Keratinocyte (primary cell): ENCODE data around the gene HCN2. TPM values are rescaled to one million over a fixed set of nuclear protein-coding genes. Genes with fewer than 3 reads are reported as not detected.
"Not testable (repeated sequence)": the region's sequence is repeated elsewhere in the genome, so short reads cannot be mapped to it uniquely, and the experiment has no call there.

Source experiments
- DNase-seq: peaks from one replicate; pipeline ENCODE4 v3.0.0-alpha.2; 2011; ENCODE audit warnings: low read depth, missing footprints, low spot score
- FAIRE-seq: peaks from 2 replicates; lab custom pipeline; 2011; peaks lifted over from hg19 to GRCh38; lab: Jason Lieb, UNC
- H2AFZ ChIP-seq: 2 replicates; pipeline ENCODE4 v1.6.0; 2012; ENCODE audit warnings: low read length, control low read depth, inconsistent platforms; ENCODE audit not compliant: control insufficient read depth
- H3K27ac ChIP-seq: 2 replicates; pipeline ENCODE4 v1.5.1; 2011; ENCODE audit warnings: low read length; ENCODE audit not compliant: control insufficient read depth, insufficient read depth
- H3K27me3 ChIP-seq: 3 replicates; pipeline ENCODE4 v1.6.0; 2011; ENCODE audit warnings: low read length; ENCODE audit not compliant: control insufficient read depth, insufficient read depth; ENCODE audit errors: extremely low read depth
- H3K36me3 ChIP-seq, 2 experiments: 2 replicates in 1 of 2; 3 replicates in 1 of 2; pipeline ENCODE4 v1.5.1; 2011; ENCODE audit warnings: low read length in 2 of 2, mild to moderate bottlenecking in 1 of 2; ENCODE audit not compliant: control insufficient read depth in 2 of 2, insufficient read depth in 2 of 2; ENCODE audit errors: extremely low read depth in 1 of 2
- H3K4me1 ChIP-seq: 3 replicates; pipeline ENCODE4 v1.5.1; 2011; ENCODE audit warnings: low read length; ENCODE audit not compliant: control insufficient read depth, insufficient read depth; ENCODE audit errors: extremely low read depth
- H3K4me2 ChIP-seq: 3 replicates; pipeline ENCODE4 v1.6.0; 2011; ENCODE audit warnings: low read depth, low read length; ENCODE audit not compliant: control insufficient read depth, insufficient read depth; ENCODE audit errors: extremely low read depth
- H3K4me3 ChIP-seq, 3 experiments: fragments of 200-600 bp in 1 of 3; sonication (generic) in 1 of 3; 2 replicates in 2 of 3; 3 replicates in 1 of 3; pipeline ENCODE4 v1.5.1; 2011 to 2016; ENCODE audit warnings: low read length in 3 of 3, mild to moderate bottlenecking in 3 of 3, control low read depth in 2 of 3, inconsistent platforms in 1 of 3, low read depth in 1 of 3, mixed read lengths in 1 of 3, mixed run types in 1 of 3, moderate library complexity in 1 of 3; ENCODE audit not compliant: control insufficient read depth in 2 of 3, insufficient read depth in 2 of 3; ENCODE audit errors: extremely low read depth in 1 of 3
- H3K79me2 ChIP-seq: 2 replicates; pipeline ENCODE4 v1.6.0; 2012; ENCODE audit warnings: low read length; ENCODE audit not compliant: control insufficient read depth, insufficient read depth
- H3K9ac ChIP-seq: 3 replicates; pipeline ENCODE4 v1.6.0; 2011; ENCODE audit warnings: low read length; ENCODE audit not compliant: control insufficient read depth, insufficient read depth; ENCODE audit errors: extremely low read depth
- H3K9me1 ChIP-seq: 3 replicates; pipeline ENCODE4 v1.6.0; 2011; ENCODE audit warnings: low read length; ENCODE audit not compliant: control insufficient read depth, insufficient read depth; ENCODE audit errors: extremely low read depth
- H3K9me3 ChIP-seq: 2 replicates; pipeline ENCODE4 v1.5.1; 2012; ENCODE audit warnings: low read depth, low read length; ENCODE audit not compliant: control insufficient read depth
- H4K20me1 ChIP-seq: 3 replicates; pipeline ENCODE4 v1.6.0; 2011; ENCODE audit warnings: low read length; ENCODE audit not compliant: control insufficient read depth, insufficient read depth; ENCODE audit errors: extremely low read depth
- CTCF ChIP-seq, 3 experiments: IDR thresholded peaks in 1 of 3; conservative IDR thresholded peaks in 1 of 3; optimal IDR thresholded peaks in 1 of 3; 2 replicates in 2 of 3; 3 replicates in 1 of 3; pipeline versions ENCODE3 to v1.5.1; 2011; ENCODE audit warnings: low read length in 3 of 3, mild to moderate bottlenecking in 3 of 3, moderate library complexity in 2 of 3, control low read depth in 1 of 3, inconsistent platforms in 1 of 3; ENCODE audit not compliant: insufficient read depth in 2 of 3; ENCODE audit errors: extremely low read depth in 1 of 3
- EZH2 ChIP-seq: IDR thresholded peaks from one replicate; pipeline ENCODE4 v1.6.1; 2012; ENCODE audit warnings: inconsistent platforms, mild to moderate bottlenecking, low read length, moderate library complexity
- dilution Hi-C: fragments of 300-500 bp; cut with MboI; formaldehyde crosslinking; loops from one replicate; pipeline ENCODE4 v1.7.0; 2020; ENCODE audit warnings: low sequenced_read_pairs; ENCODE audit not compliant: extremely low pct_ligation_motif_present
- polyA plus RNA-seq, 5 experiments: library from polyadenylated mRNA; depleted of rRNA in 3 of 5; stranded (reverse) in 3 of 5; stranded (forward) in 1 of 5; unstranded in 1 of 5; fragments of >200 nt; gene quantifications; 1 replicate in 1 of 5; 2 replicates in 3 of 5; 3 replicates in 1 of 5; pipeline versions ENCODE4 v1.2.1 to v1.2.3, GENCODE V29; 2011 to 2012; ENCODE audit warnings: missing spikeins in 2 of 5, low read depth in 1 of 5, low replicate concordance in 1 of 5

HCN2 gene
- polyA plus RNA-seq, 1 donor (not counting 4 experiments of a cell fraction or from before 2014, with no cell fraction given) = 0.13 TPM

DNA sequence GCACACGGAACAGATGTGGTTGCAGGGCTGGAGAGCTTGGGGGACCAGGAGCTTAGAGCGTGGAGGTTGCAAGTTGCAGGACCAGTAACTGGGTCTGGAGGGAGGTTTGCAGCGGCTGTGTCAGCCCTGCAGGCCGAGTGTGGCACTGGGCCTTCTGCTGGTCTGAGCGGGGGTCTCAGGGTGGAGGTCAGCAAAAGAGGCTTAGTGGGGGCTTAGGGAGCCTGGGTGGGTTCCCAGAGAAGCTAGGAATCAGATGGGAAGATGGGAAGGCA lies 5.8 kb upstream of the HCN2 start:
- H3K9me3 ChIP-seq = no peaks in the 10 kb centered on the region
- FAIRE-seq (no peak), DNase-seq (no peak)
- H3K9ac ChIP-seq = no peak overlapping the region
- TF ChIP-seq EZH2 (no peak), CTCF (optimal IDR thresholded peaks at IDR 0.05 in 1 of 3, IDR thresholded peaks at IDR 0.05 in 1 of 3, conservative IDR thresholded peaks at IDR 0.05 in 1 of 3; ENCODE audit: extremely low read depth in 1 of 3, insufficient read depth in 2 of 3, low read length in 3 of 3) (no peak)
- H3K27ac ChIP-seq = no peak overlapping the region
- no peak overlapping the region for H3K4me2 ChIP-seq
- no peak overlapping the region for H2AFZ ChIP-seq
- dilution Hi-C loops = no loop called here
- H3K79me2 ChIP-seq = peaks cover 26% of the 10 kb centered on the region
- H4K20me1 ChIP-seq = peaks cover 36% of the 10 kb centered on the region
- peaks cover 17 to 27% of the 10 kb centered on the region in 2 experiments for H3K36me3 ChIP-seq
- H3K4me1 ChIP-seq = peaks cover 7% of the 10 kb centered on the region
- peaks cover 6% of the 10 kb centered on the region for H3K27me3 ChIP-seq
- H3K4me3 ChIP-seq = no peak overlapping the region
- H3K9me1 ChIP-seq = no peaks in the 10 kb centered on the region

DNA sequence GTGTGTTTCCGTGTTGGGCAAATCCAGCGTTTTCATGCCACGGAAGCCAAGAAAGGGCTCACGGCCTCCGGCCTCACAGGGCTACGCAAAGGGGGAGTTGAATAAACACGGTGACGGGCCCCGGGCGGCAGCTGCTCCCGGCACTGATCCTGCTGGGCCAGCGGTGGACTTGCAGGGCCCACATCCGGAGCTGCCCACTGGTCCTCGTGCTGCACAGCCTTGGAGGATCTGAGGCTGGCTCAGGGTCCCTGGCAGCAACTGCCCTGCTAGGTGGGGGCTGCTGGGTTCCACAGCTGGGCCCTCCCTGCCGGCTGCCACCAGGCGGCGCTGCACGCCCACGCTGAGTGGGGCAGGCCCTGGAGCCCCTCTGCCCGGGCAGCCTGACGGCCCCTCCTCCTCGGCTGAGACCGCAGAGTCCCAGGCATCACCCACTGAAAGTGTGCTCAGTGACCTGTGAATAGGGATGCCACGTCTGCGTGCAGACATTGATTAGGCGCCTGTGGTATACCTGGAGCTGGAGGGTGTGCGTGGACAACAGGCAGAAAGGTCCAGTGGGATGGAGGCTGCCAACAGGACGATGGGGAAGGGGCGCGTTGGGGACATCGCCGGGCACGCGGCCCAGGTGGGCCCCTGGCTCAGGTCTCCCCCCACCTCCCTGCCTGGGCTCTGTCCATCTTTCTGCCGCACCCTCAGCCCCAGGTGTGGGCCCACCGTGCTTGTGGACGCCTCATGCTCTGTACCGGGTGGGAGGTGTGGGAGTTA lies 5.3 kb upstream of the HCN2 start:
- H3K9me3 ChIP-seq = no peaks in the 10 kb centered on the region
- H3K36me3 ChIP-seq = peaks cover 15 to 27% of the 10 kb centered on the region in 2 experiments
- H3K79me2 ChIP-seq = peaks cover 21% of the 10 kb centered on the region
- no peak overlapping the region for H3K4me3 ChIP-seq
- no peak overlapping the region for H3K4me2 ChIP-seq
- no peak overlapping the region for H3K27ac ChIP-seq
- FAIRE-seq (no peak), DNase-seq (no peak)
- H3K9ac ChIP-seq = no peak overlapping the region
- H2AFZ ChIP-seq = no peak overlapping the region
- H3K9me1 ChIP-seq = no peaks in the 10 kb centered on the region
- H3K27me3 ChIP-seq = peaks cover 12% of the 10 kb centered on the region
- dilution Hi-C loops = no loop called here
- peaks cover 8% of the 10 kb centered on the region for H3K4me1 ChIP-seq
- peak; percentile 72 to 95 (median 84) for TF ChIP-seq CTCF (optimal IDR thresholded peaks at IDR 0.05 in 1 of 3, IDR thresholded peaks at IDR 0.05 in 1 of 3, conservative IDR thresholded peaks at IDR 0.05 in 1 of 3; ENCODE audit: extremely low read depth in 1 of 3, insufficient read depth in 2 of 3, low read length in 3 of 3)
- TF ChIP-seq EZH2 = no peak
- peaks cover 31% of the 10 kb centered on the region for H4K20me1 ChIP-seq

DNA sequence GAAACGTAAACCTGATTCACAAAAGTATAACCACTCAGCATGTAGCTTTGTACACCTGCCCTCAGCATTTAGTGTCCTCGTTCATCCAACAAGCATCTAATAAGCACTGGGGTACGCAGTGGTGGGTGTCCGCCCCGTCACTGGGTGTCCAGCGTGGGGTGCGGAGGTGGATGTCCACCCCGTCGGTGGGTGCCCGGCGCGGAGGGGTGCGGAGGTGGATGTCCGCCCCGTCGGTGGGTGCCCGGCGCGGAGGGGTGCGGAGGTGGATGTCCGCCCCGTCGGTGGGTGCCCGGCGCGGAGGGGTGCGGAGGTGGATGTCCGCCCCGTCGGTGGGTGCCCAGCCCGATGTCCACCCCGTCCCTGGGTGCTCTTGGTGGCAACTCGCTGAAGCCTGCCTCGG lies 4.5 kb upstream of the HCN2 start:
- DNase-seq, H3K9me3 ChIP-seq: not testable (repeated sequence)

More for the DNA sequence above, 4.5 kb upstream of the HCN2 start:
- FAIRE-seq, H2AFZ ChIP-seq, H3K4me3 ChIP-seq, H3K27ac ChIP-seq, H3K4me1 ChIP-seq, H3K9ac ChIP-seq, dilution Hi-C loops, H3K9me1 ChIP-seq, H3K4me2 ChIP-seq: not testable (repeated sequence)
- H4K20me1 ChIP-seq = peaks cover 24% of the 10 kb centered on the region
- peaks cover 10 to 24% of the 10 kb centered on the region in 2 experiments for H3K36me3 ChIP-seq
- H3K27me3 ChIP-seq = peaks cover 12% of the 10 kb centered on the region
- peaks cover 14% of the 10 kb centered on the region for H3K79me2 ChIP-seq
